H9 (cell line): ENCODE measurements around the gene OR2AK2. TPM values are rescaled to one million over a fixed set of nuclear protein-coding genes. Genes with fewer than 3 reads are reported as not detected.
"Not testable (repeated sequence)": the region's sequence is repeated elsewhere in the genome, so short reads cannot be mapped to it uniquely, and the experiment has no call there.

Source experiments
- DNase-seq: peaks from one replicate; pipeline ENCODE4 v3.0.0-alpha.2; 2017
- H2AFZ ChIP-seq: one replicate; pipeline ENCODE4 v1.6.1; 2013; ENCODE audit warnings: mild to moderate bottlenecking, low read length, control low read depth, moderate library complexity
- H2AK5ac ChIP-seq: 2 replicates; pipeline ENCODE4 v1.6.1; 2013; ENCODE audit warnings: low read length, control low read depth, mixed read lengths; ENCODE audit not compliant: insufficient read length
- H2BK120ac ChIP-seq: one replicate; pipeline ENCODE4 v1.6.1; 2013; ENCODE audit warnings: low read depth, mild to moderate bottlenecking, low read length, control low read depth, inconsistent platforms; ENCODE audit not compliant: poor library complexity, severe bottlenecking
- H2BK12ac ChIP-seq: 2 replicates; pipeline ENCODE4 v1.6.1; 2013; ENCODE audit warnings: low read length, control low read depth, mixed read lengths, low read depth; ENCODE audit not compliant: insufficient read length
- H2BK15ac ChIP-seq: 2 replicates; pipeline ENCODE4 v1.6.1; 2013; ENCODE audit warnings: low read depth, low read length, control low read depth
- H2BK20ac ChIP-seq: one replicate; pipeline ENCODE4 v1.6.1; 2013; ENCODE audit warnings: low read depth, mild to moderate bottlenecking, low read length, control low read depth, inconsistent platforms; ENCODE audit not compliant: poor library complexity, severe bottlenecking
- H2BK5ac ChIP-seq: 2 replicates; pipeline ENCODE4 v1.6.1; 2013; ENCODE audit warnings: low read length, control low read depth, mixed read lengths; ENCODE audit not compliant: insufficient read length
- H3K14ac ChIP-seq: 2 replicates; pipeline ENCODE4 v1.6.1; 2013; ENCODE audit warnings: low read length, control low read depth; ENCODE audit not compliant: insufficient read depth
- H3K18ac ChIP-seq: 2 replicates; pipeline ENCODE4 v1.6.1; 2013; ENCODE audit warnings: low read depth, mild to moderate bottlenecking, mixed read lengths, low read length, control low read depth; ENCODE audit not compliant: insufficient read length
- H3K23ac ChIP-seq: 2 replicates; pipeline ENCODE4 v1.6.1; 2013; ENCODE audit warnings: low read length, control low read depth, mixed read lengths, low read depth; ENCODE audit not compliant: insufficient read length
- H3K23me2 ChIP-seq: 2 replicates; pipeline ENCODE4 v1.6.1; 2013; ENCODE audit warnings: low read depth, mild to moderate bottlenecking, mixed read lengths, low read length, control low read depth; ENCODE audit not compliant: insufficient read length, poor library complexity, severe bottlenecking
- H3K27ac ChIP-seq: 2 replicates; pipeline ENCODE4 v1.5.1; 2013; ENCODE audit warnings: low read length, control low read depth, mixed read lengths, low read depth; ENCODE audit not compliant: insufficient read length
- H3K27me3 ChIP-seq: 2 replicates; pipeline ENCODE4 v1.6.1; 2013; ENCODE audit warnings: low read length, control low read depth, inconsistent platforms; ENCODE audit not compliant: insufficient read depth
- H3K4ac ChIP-seq: 2 replicates; pipeline ENCODE4 v1.6.1; 2013; ENCODE audit warnings: low read depth, mild to moderate bottlenecking, control low read depth, inconsistent platforms, low read length, moderate library complexity
- H3K4me1 ChIP-seq: 2 replicates; pipeline ENCODE4 v1.6.1; 2013; ENCODE audit warnings: low read length, control low read depth, inconsistent platforms; ENCODE audit not compliant: insufficient read depth
- H3K4me2 ChIP-seq: 2 replicates; pipeline ENCODE4 v1.6.1; 2013; ENCODE audit warnings: low read length, control low read depth, mixed read lengths; ENCODE audit not compliant: insufficient read length, insufficient read depth
- H3K56ac ChIP-seq: 2 replicates; pipeline ENCODE4 v1.6.1; 2013; ENCODE audit warnings: low read depth, mild to moderate bottlenecking, mixed read lengths, low read length, control low read depth; ENCODE audit not compliant: insufficient read length
- H3K79me1 ChIP-seq: 2 replicates; pipeline ENCODE4 v1.6.1; 2013; ENCODE audit warnings: low read depth, mild to moderate bottlenecking, moderate library complexity, low read length, control low read depth, inconsistent platforms; ENCODE audit not compliant: insufficient read depth, poor library complexity, severe bottlenecking
- H3K79me2 ChIP-seq: 2 replicates; pipeline ENCODE4 v1.6.1; 2013; ENCODE audit warnings: low read length, control low read depth, inconsistent platforms; ENCODE audit not compliant: insufficient read depth
- H3K9ac ChIP-seq: 2 replicates; pipeline ENCODE4 v1.6.1; 2013; ENCODE audit warnings: low read length, control low read depth, mixed read lengths; ENCODE audit not compliant: insufficient read length; ENCODE audit errors: extremely low read depth
- H3K9me3 ChIP-seq: one replicate; pipeline ENCODE4 v1.6.1; 2013; ENCODE audit warnings: low read depth, low read length, inconsistent platforms; ENCODE audit not compliant: control insufficient read depth
- H3T11ph ChIP-seq: one replicate; pipeline ENCODE4 v1.6.1; 2013; ENCODE audit warnings: mild to moderate bottlenecking, low read length, control low read depth, inconsistent platforms
- H4K20me1 ChIP-seq: one replicate; pipeline ENCODE4 v1.6.1; 2013; ENCODE audit not compliant: control insufficient read depth, insufficient read length, insufficient read depth
- H4K5ac ChIP-seq: 2 replicates; pipeline ENCODE4 v1.6.1; 2013; ENCODE audit warnings: low read depth, mild to moderate bottlenecking, mixed read lengths, low read length, control low read depth; ENCODE audit not compliant: insufficient read length
- H4K8ac ChIP-seq: replicated peaks from 2 replicates; pipeline ENCODE4 v1.6.1; 2013; ENCODE audit warnings: low read length, control low read depth, mixed read lengths, low read depth; ENCODE audit not compliant: insufficient read length
- H4K91ac ChIP-seq: 2 replicates; pipeline ENCODE4 v1.6.1; 2013; ENCODE audit warnings: low read depth, mild to moderate bottlenecking, moderate library complexity, mixed read lengths, low read length, control low read depth; ENCODE audit not compliant: insufficient read length
- H3K27ac Mint-ChIP-seq, 3 experiments: 2 replicates in 2 of 3; 3 replicates in 1 of 3; pipeline ENCODE4 v1.8.0; 2020 to 2021; ENCODE audit warnings: mixed read lengths in 3 of 3, mild to moderate bottlenecking in 1 of 3, moderate library complexity in 1 of 3
- H3K27me3 Mint-ChIP-seq: 2 replicates; pipeline ENCODE4 v1.8.0; 2021; ENCODE audit warnings: low read depth, mild to moderate bottlenecking, moderate library complexity, mixed read lengths
- H3K36me3 Mint-ChIP-seq, 3 experiments: 2 replicates in 2 of 3; 3 replicates in 1 of 3; pipeline ENCODE4 v1.8.0; 2020 to 2021; ENCODE audit warnings: low read depth in 3 of 3, mixed read lengths in 3 of 3; ENCODE audit not compliant: insufficient read depth in 1 of 3
- H3K4me1 Mint-ChIP-seq, 2 experiments: 2 replicates each; pipeline ENCODE4 v1.8.0; 2020; ENCODE audit warnings: mixed read lengths in 2 of 2
- H3K4me3 Mint-ChIP-seq, 2 experiments: 2 replicates in 1 of 2; 3 replicates in 1 of 2; pipeline ENCODE4 v1.8.0; 2020 to 2021; ENCODE audit warnings: mild to moderate bottlenecking in 2 of 2, mixed read lengths in 2 of 2, moderate library complexity in 1 of 2
- H3K9me3 Mint-ChIP-seq, 2 experiments: 2 replicates in 1 of 2; 3 replicates in 1 of 2; pipeline ENCODE4 v1.8.0; 2020; ENCODE audit warnings: mild to moderate bottlenecking in 2 of 2, mixed read lengths in 2 of 2, moderate library complexity in 1 of 2
- CTCF ChIP-seq: fragments of 200-600 bp; sonication (generic); conservative IDR thresholded peaks from 3 replicates; pipeline ENCODE4 v1.8.0; 2021; ENCODE audit warnings: antibody characterized with exemption, mild to moderate bottlenecking
- WGBS: extraction: QIAGEN DNeasy Blood & Tissue Kit; methylation state at CpG from one replicate; pipeline ENCODE4 v1.1.7; 2013; ENCODE audit warnings: missing lambda C conversion rate, low lambda C conversion rate, mixed read lengths; ENCODE audit not compliant: insufficient read length; ENCODE audit errors: extremely low coverage; 5-methylcytosine and 5-hydroxymethylcytosine counted together
- total RNA-seq: library from RNA; stranded (reverse); gene quantifications from 2 replicates; pipeline ENCODE4 v1.2.1, GENCODE V29; 2021

The OR2AK2 gene
- total RNA-seq, 1 experiment from 2014 or later, result not detected

DNA sequence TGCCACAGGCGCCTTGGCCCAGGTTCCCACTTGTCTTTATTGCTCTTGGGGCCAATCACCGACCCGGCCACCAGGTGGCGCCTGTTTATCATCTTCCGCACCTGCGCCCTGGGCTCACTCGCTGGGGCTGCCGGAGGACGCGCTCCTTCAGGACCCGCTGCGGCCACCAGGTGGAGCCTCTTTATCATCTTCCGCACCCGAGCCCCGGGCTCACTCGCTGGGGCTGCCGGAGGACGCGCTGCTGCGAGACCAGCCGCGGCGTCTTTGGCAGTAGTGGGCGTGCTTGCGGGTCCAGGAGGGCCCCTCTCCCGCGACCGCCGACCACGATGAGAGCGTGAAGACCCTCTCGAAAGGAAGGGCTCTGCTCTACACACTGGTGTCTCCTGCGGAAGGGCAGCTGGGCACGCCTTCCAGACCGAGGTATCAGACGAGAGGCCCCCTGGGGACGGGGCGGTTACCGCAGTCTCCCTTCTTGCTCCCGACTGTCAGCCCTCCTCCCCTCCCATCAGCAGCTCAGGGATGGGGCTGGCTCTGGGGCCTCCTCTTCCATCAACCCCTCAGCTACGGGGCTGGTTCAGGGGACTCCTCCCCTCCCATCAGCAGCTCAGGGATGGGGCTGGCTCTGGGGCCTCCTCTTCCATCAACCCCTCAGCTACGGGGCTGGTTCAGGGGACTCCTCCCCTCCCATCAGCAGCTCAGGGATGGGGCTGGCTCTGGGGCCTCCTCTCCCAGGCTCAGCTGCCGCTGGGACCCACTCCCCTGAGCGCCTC, 27.9 kb upstream of the OR2AK2 start:
- H3K23me2 ChIP-seq, H2AFZ ChIP-seq, H3K27ac ChIP-seq, H4K91ac ChIP-seq, H2AK5ac ChIP-seq, H4K8ac ChIP-seq, H2BK12ac ChIP-seq, H3K79me2 ChIP-seq, H2BK5ac ChIP-seq, H3K79me1 ChIP-seq, H3K23ac ChIP-seq, H2BK20ac ChIP-seq, H4K20me1 ChIP-seq, H3K27ac Mint-ChIP-seq, H3K4me1 Mint-ChIP-seq, H3T11ph ChIP-seq, H3K14ac ChIP-seq, H3K4ac ChIP-seq, H4K5ac ChIP-seq, H2BK15ac ChIP-seq, H3K4me1 ChIP-seq, H3K27me3 ChIP-seq, H3K9ac ChIP-seq, H3K18ac ChIP-seq, H3K27me3 Mint-ChIP-seq, H3K56ac ChIP-seq, H2BK120ac ChIP-seq: not testable (repeated sequence)
- Mint-ChIP-seq H3K4me3 (peak overlapping the region; percentile 69 to 76), H3K36me3 (peaks cover 8 to 11% (median 9%) of the 10 kb centered on the region in 3 experiments; a peak in 5 of 7 replicates), H3K9me3 (peaks cover 55 to 56% of the 10 kb centered on the region in 2 experiments)
- peak; percentile 93 for TF ChIP-seq CTCF
- no CpG with 5 or more reads among the region's 44 CpGs for WGBS
- Histone ChIP-seq H3K4me2 (peak overlapping the region; percentile 11), H3K9me3 (peaks cover 12% of the 10 kb centered on the region)
- peak; percentile 70 for DNase-seq
